Panc1 (cell line): ENCODE data around the gene ERC2. TPM values are rescaled to one million over a fixed set of nuclear protein-coding genes. Genes with fewer than 3 reads are reported as not detected.

Experiments
- ATAC-seq: fragments of 200-7000 bp; cut with Tn5 transposase; 2 replicates; pipeline ENCODE4 v1.9.1; 2020; ENCODE audit warnings: mild to moderate bottlenecking, moderate library complexity
- BruUV-seq: library from RNA; stranded (reverse); fragments of 400-500 nt; replicated peaks from 2 replicates; lab custom pipeline; 2021; lab: Mats Ljungman, UMichigan
- CTCF ChIA-PET: fragments of 300-600 bp; sonication (Branson Sonifier 250); formaldehyde crosslinking; loops from one replicate; lab custom pipeline; 2022; ENCODE audit warnings: antibody characterized with exemption; lab: Charles Lee
- POLR2A ChIA-PET: fragments of 300-600 bp; sonication (Branson Sonifier 250); formaldehyde crosslinking; loops from one replicate; lab custom pipeline; 2022; ENCODE audit warnings: antibody characterized with exemption; lab: Charles Lee
- DNase-seq: peaks from one replicate; pipeline ENCODE4 v3.0.0-alpha.2; 2010; ENCODE audit warnings: low read depth, low spot score
- H3K27ac ChIP-seq: 2 replicates; pipeline ENCODE4 v1.5.1; 2011; ENCODE audit warnings: mild to moderate bottlenecking, low read length, inconsistent platforms
- H3K27me3 ChIP-seq: fragments of 200-500 bp; sonication (Bioruptor generic); 2 replicates; pipeline ENCODE4 v1.6.0; 2014; ENCODE audit warnings: low read length, inconsistent platforms; ENCODE audit not compliant: control insufficient read depth, insufficient read depth
- H3K36me3 ChIP-seq: fragments of 200-500 bp; sonication (Bioruptor generic); 2 replicates; pipeline ENCODE4 v1.5.1; 2014; ENCODE audit warnings: inconsistent platforms, mild to moderate bottlenecking, low read length, moderate library complexity; ENCODE audit not compliant: control insufficient read depth, insufficient read depth
- H3K4me1 ChIP-seq: 2 replicates; pipeline ENCODE4 v1.5.1; 2011; ENCODE audit warnings: inconsistent platforms, mild to moderate bottlenecking, low read length, moderate library complexity; ENCODE audit not compliant: control insufficient read depth, insufficient read depth
- H3K4me3 ChIP-seq, 2 experiments: 2 replicates each; pipeline ENCODE4 v1.5.1; 2011 to 2012; ENCODE audit warnings: low read depth in 2 of 2, low read length in 2 of 2, mild to moderate bottlenecking in 2 of 2, inconsistent platforms in 1 of 2, moderate library complexity in 1 of 2
- H3K9me3 ChIP-seq: fragments of 200-500 bp; sonication (Bioruptor generic); 2 replicates; pipeline ENCODE4 v1.5.1; 2014; ENCODE audit warnings: low read depth, mild to moderate bottlenecking, inconsistent platforms, low read length, moderate library complexity; ENCODE audit not compliant: control insufficient read depth, insufficient read depth
- CTCF ChIP-seq: fragments of 450-650 bp; IDR thresholded peaks from 2 replicates; pipeline ENCODE4 v1.5.1; 2017; ENCODE audit warnings: mild to moderate bottlenecking
- POLR2AphosphoS5 ChIP-seq: IDR thresholded peaks from 2 replicates; pipeline ENCODE4 v1.6.1; 2012; ENCODE audit warnings: mild to moderate bottlenecking, low read depth, low read length, moderate library complexity
- REST ChIP-seq, 2 experiments: IDR thresholded peaks; 2 replicates each; pipeline ENCODE4 v1.6.1; 2011 to 2012; ENCODE audit warnings: low read depth in 2 of 2, control low read depth in 1 of 2, low read length in 1 of 2, mild to moderate bottlenecking in 1 of 2, moderate library complexity in 1 of 2; ENCODE audit not compliant: insufficient read depth in 1 of 2
- SIN3A ChIP-seq: IDR thresholded peaks from 2 replicates; pipeline ENCODE4 v1.6.1; 2012; ENCODE audit warnings: low read depth, mild to moderate bottlenecking, low read length, moderate library complexity, borderline replicate concordance; ENCODE audit not compliant: insufficient read depth
- TCF7L2 ChIP-seq: IDR thresholded peaks from 2 replicates; pipeline ENCODE4 v1.6.1; 2011; ENCODE audit warnings: mild to moderate bottlenecking, low read depth, low read length, inconsistent platforms
- in situ Hi-C: cut with HindIII; loops from 2 replicates; pipeline ENCODE4 v1.10.0; 2016; ENCODE audit warnings: low sequenced_read_pairs, low pct_unique_long_range_greater_than_20kb
- intact Hi-C: fragments of 100-400 bp; cut with micrococcal nuclease; formaldehyde crosslinking; loops from one replicate; pipeline ENCODE4 v1.10.0; 2022; ENCODE audit not compliant: unreplicated experiment
- total RNA-seq: library from RNA; stranded (reverse); gene quantifications from one replicate; pipeline ENCODE4 v1.2.1, GENCODE V29; 2021; ENCODE audit not compliant: unreplicated experiment

Gene ERC2
- total RNA-seq, 1 experiment from 2014 or later = 0.33 TPM

- DNase-seq (no peak), ATAC-seq (no peak)
- ChIA-PET CTCF (no interaction called here), POLR2A (no interaction called here)
- Histone ChIP-seq H3K4me1 (no peaks in the 10 kb centered on the region), H3K4me3 (no peak overlapping the region), H3K36me3 (no peaks in the 10 kb centered on the region), H3K9me3 (no peaks in the 10 kb centered on the region), H3K27ac (no peak overlapping the region), H3K27me3 (no peaks in the 10 kb centered on the region)
- intact Hi-C loops = no loop called here
- in situ Hi-C loops = no loop called here
- BruUV-seq = no TSS peak
- TF ChIP-seq CTCF (no peak), POLR2AphosphoS5 (no peak), TCF7L2 (no peak), SIN3A (no peak), REST (IDR thresholded peaks at IDR 0.05; ENCODE audit: insufficient read depth in 1 of 2, low read depth in 2 of 2, low read length in 1 of 2) (no peak)
These were observed 685.9 kb downstream of the ERC2 start for GRCh38 chr3:55782351-55782750.

GRCh38 chr3:55780913-55781312, 687.4 kb downstream of the ERC2 start:
- no peaks in the 10 kb centered on the region for H3K27me3 ChIP-seq
- no peaks in the 10 kb centered on the region for H3K4me1 ChIP-seq
- no peak overlapping the region for H3K4me3 ChIP-seq
- POLR2A ChIA-PET = no interaction called here
- in situ Hi-C loops (no loop called here), intact Hi-C loops (no loop called here)
- no peak overlapping the region for H3K27ac ChIP-seq
- TF ChIP-seq POLR2AphosphoS5 (no peak), REST (IDR thresholded peaks at IDR 0.05; ENCODE audit: insufficient read depth in 1 of 2, low read depth in 2 of 2, low read length in 1 of 2) (no peak), SIN3A (no peak), CTCF (no peak), TCF7L2 (no peak)
- ATAC-seq (no peak), DNase-seq (no peak)
- no peaks in the 10 kb centered on the region for H3K9me3 ChIP-seq
- BruUV-seq = no TSS peak
- no peaks in the 10 kb centered on the region for H3K36me3 ChIP-seq
- CTCF ChIA-PET = no interaction called here
